Measurements from ENCODE around the gene CLSTN2. TPM values are rescaled to one million over a fixed set of nuclear protein-coding genes. Genes with fewer than 3 reads are reported as not detected.

The CLSTN2 gene
- polyA plus RNA-seq, 4 donors, result under 0.01 to 1.2 (median 0.84) TPM; not detected in 1

- H3K9me3 ChIP-seq (ENCODE audit: control insufficient read depth in 2 of 2, insufficient read depth in 1 of 2, low read depth in 1 of 2, low read length in 1 of 2), result no peaks in the 10 kb centered on the region
- no peaks in the 10 kb centered on the region for H3K36me3 ChIP-seq (ENCODE audit: control insufficient read depth in 3 of 3, insufficient read depth in 2 of 3, low read depth in 1 of 3, low read length in 3 of 3)
- FAIRE-seq (no peak), DNase-seq (no peak)
- H3K4me1 ChIP-seq (ENCODE audit: control insufficient read depth in 3 of 3, insufficient read depth in 2 of 3, low read depth in 1 of 3, low read length in 2 of 3), result no peaks in the 10 kb centered on the region
- H3K4me3 ChIP-seq (ENCODE audit: low read depth in 1 of 3, low read length in 3 of 3), result no peak overlapping the region
- no peak overlapping the region for H3K27ac ChIP-seq (ENCODE audit: low read depth in 1 of 3, low read length in 2 of 3)
- H3K27me3 ChIP-seq (ENCODE audit: control insufficient read depth in 3 of 3, insufficient read depth in 3 of 3, low read length in 3 of 3), result no peaks in the 10 kb centered on the region
- 74 to 84% (median 82%) methylated on average over 5 of the region's 5 CpGs for WGBS, 3 donors
These were observed 208.5 kb downstream of the CLSTN2 start for GRCh38 chr3:140143367-140144069.

GRCh38 chr3:140145528-140145927, 210.5 kb downstream of the CLSTN2 start:
- Histone ChIP-seq H3K27ac (ENCODE audit: low read depth in 1 of 3, low read length in 2 of 3) (no peak overlapping the region), H3K9me3 (ENCODE audit: control insufficient read depth in 2 of 2, insufficient read depth in 1 of 2, low read depth in 1 of 2, low read length in 1 of 2) (no peaks in the 10 kb centered on the region), H3K36me3 (ENCODE audit: control insufficient read depth in 3 of 3, insufficient read depth in 2 of 3, low read depth in 1 of 3, low read length in 3 of 3) (no peaks in the 10 kb centered on the region), H3K27me3 (ENCODE audit: control insufficient read depth in 3 of 3, insufficient read depth in 3 of 3, low read length in 3 of 3) (peaks cover 0 to 3% (median 0%) of the 10 kb centered on the region in 3 donors), H3K4me1 (ENCODE audit: control insufficient read depth in 3 of 3, insufficient read depth in 2 of 3, low read depth in 1 of 3, low read length in 2 of 3) (no peaks in the 10 kb centered on the region), H3K4me3 (ENCODE audit: low read depth in 1 of 3, low read length in 3 of 3) (no peak overlapping the region)
- FAIRE-seq (no peak), DNase-seq (no peak)
- 67 to 81% (median 71%) methylated on average over 2 of the region's 2 CpGs for WGBS, 3 donors

- Histone ChIP-seq H3K27me3 (ENCODE audit: control insufficient read depth in 3 of 3, insufficient read depth in 3 of 3, low read length in 3 of 3) (peaks cover 0 to 3% (median 0%) of the 10 kb centered on the region in 3 donors), H3K4me3 (ENCODE audit: low read depth in 1 of 3, low read length in 3 of 3) (no peak overlapping the region), H3K36me3 (ENCODE audit: control insufficient read depth in 3 of 3, insufficient read depth in 2 of 3, low read depth in 1 of 3, low read length in 3 of 3) (no peaks in the 10 kb centered on the region), H3K9me3 (ENCODE audit: control insufficient read depth in 2 of 2, insufficient read depth in 1 of 2, low read depth in 1 of 2, low read length in 1 of 2) (no peaks in the 10 kb centered on the region), H3K27ac (ENCODE audit: low read depth in 1 of 3, low read length in 2 of 3) (no peak overlapping the region), H3K4me1 (ENCODE audit: control insufficient read depth in 3 of 3, insufficient read depth in 2 of 3, low read depth in 1 of 3, low read length in 2 of 3) (no peaks in the 10 kb centered on the region)
- DNase-seq, result no peak
- FAIRE-seq, result no peak
These were observed 211.7 kb downstream of the CLSTN2 start for GRCh38 chr3:140146668-140147067.

GRCh38 chr3:140147965-140148490, 213.0 kb downstream of the CLSTN2 start:
- Histone ChIP-seq H3K4me3 (ENCODE audit: low read depth in 1 of 3, low read length in 3 of 3) (no peak overlapping the region), H3K27ac (ENCODE audit: low read depth in 1 of 3, low read length in 2 of 3) (no peak overlapping the region), H3K27me3 (ENCODE audit: control insufficient read depth in 3 of 3, insufficient read depth in 3 of 3, low read length in 3 of 3) (peaks cover 0 to 3% (median 0%) of the 10 kb centered on the region in 3 donors), H3K36me3 (ENCODE audit: control insufficient read depth in 3 of 3, insufficient read depth in 2 of 3, low read depth in 1 of 3, low read length in 3 of 3) (no peaks in the 10 kb centered on the region), H3K4me1 (ENCODE audit: control insufficient read depth in 3 of 3, insufficient read depth in 2 of 3, low read depth in 1 of 3, low read length in 2 of 3) (no peaks in the 10 kb centered on the region), H3K9me3 (ENCODE audit: control insufficient read depth in 2 of 2, insufficient read depth in 1 of 2, low read depth in 1 of 2, low read length in 1 of 2) (no peaks in the 10 kb centered on the region)
- DNase-seq (no peak), FAIRE-seq (no peak)
- WGBS, 3 donors, result 89 to 91% (median 89%) methylated on average over 4 of the region's 4 CpGs

- Histone ChIP-seq H3K4me3 (ENCODE audit: low read depth in 1 of 3, low read length in 3 of 3) (no peak overlapping the region), H3K27me3 (ENCODE audit: control insufficient read depth in 3 of 3, insufficient read depth in 3 of 3, low read length in 3 of 3) (peaks cover 0 to 5% (median 0%) of the 10 kb centered on the region in 3 donors), H3K36me3 (ENCODE audit: control insufficient read depth in 3 of 3, insufficient read depth in 2 of 3, low read depth in 1 of 3, low read length in 3 of 3) (no peaks in the 10 kb centered on the region), H3K4me1 (ENCODE audit: control insufficient read depth in 3 of 3, insufficient read depth in 2 of 3, low read depth in 1 of 3, low read length in 2 of 3) (no peaks in the 10 kb centered on the region), H3K27ac (ENCODE audit: low read depth in 1 of 3, low read length in 2 of 3) (no peak overlapping the region), H3K9me3 (ENCODE audit: control insufficient read depth in 2 of 2, insufficient read depth in 1 of 2, low read depth in 1 of 2, low read length in 1 of 2) (no peaks in the 10 kb centered on the region)
- 72 to 81% (median 76%) methylated on average over 3 of the region's 3 CpGs for WGBS, 3 donors
- DNase-seq (no peak), FAIRE-seq (no peak)
These were observed 213.9 kb downstream of the CLSTN2 start for GRCh38 chr3:140148824-140149390.

GRCh38 chr3:140151321-140151720, 216.3 kb downstream of the CLSTN2 start:
- Histone ChIP-seq H3K9me3 (ENCODE audit: control insufficient read depth in 2 of 2, insufficient read depth in 1 of 2, low read depth in 1 of 2, low read length in 1 of 2) (no peaks in the 10 kb centered on the region), H3K4me3 (ENCODE audit: low read depth in 1 of 3, low read length in 3 of 3) (no peak overlapping the region), H3K36me3 (ENCODE audit: control insufficient read depth in 3 of 3, insufficient read depth in 2 of 3, low read depth in 1 of 3, low read length in 3 of 3) (no peaks in the 10 kb centered on the region), H3K4me1 (ENCODE audit: control insufficient read depth in 3 of 3, insufficient read depth in 2 of 3, low read depth in 1 of 3, low read length in 2 of 3) (no peaks in the 10 kb centered on the region), H3K27me3 (ENCODE audit: control insufficient read depth in 3 of 3, insufficient read depth in 3 of 3, low read length in 3 of 3) (peaks cover 0 to 5% (median 0%) of the 10 kb centered on the region in 3 donors), H3K27ac (ENCODE audit: low read depth in 1 of 3, low read length in 2 of 3) (no peak overlapping the region)
- 64 to 74% (median 72%) methylated on average over 5 of the region's 5 CpGs for WGBS, 3 donors
- no peak for FAIRE-seq
- DNase-seq, result no peak

GRCh38 chr3:140152851-140153639, 218.1 kb downstream of the CLSTN2 start:
- WGBS, 3 donors, result 72 to 83% (median 76%) methylated on average over 7 of the region's 7 CpGs
- FAIRE-seq, result no peak
- H3K27ac ChIP-seq (ENCODE audit: low read depth in 1 of 3, low read length in 2 of 3), result no peak overlapping the region

GRCh38 chr3:140153736-140154135, 218.8 kb downstream of the CLSTN2 start:
- DNase-seq, result no peak
- FAIRE-seq, result no peak
- H3K4me1 ChIP-seq (ENCODE audit: control insufficient read depth in 3 of 3, insufficient read depth in 2 of 3, low read depth in 1 of 3, low read length in 2 of 3), result no peaks in the 10 kb centered on the region
- H3K27ac ChIP-seq (ENCODE audit: low read depth in 1 of 3, low read length in 2 of 3), result no peak overlapping the region
- no peaks in the 10 kb centered on the region for H3K9me3 ChIP-seq (ENCODE audit: control insufficient read depth in 2 of 2, insufficient read depth in 1 of 2, low read depth in 1 of 2, low read length in 1 of 2)
- H3K4me3 ChIP-seq (ENCODE audit: low read depth in 1 of 3, low read length in 3 of 3), result no peak overlapping the region
- 68 to 79% (median 78%) methylated on average over 1 of the region's 1 CpG for WGBS, 3 donors
- H3K27me3 ChIP-seq (ENCODE audit: control insufficient read depth in 3 of 3, insufficient read depth in 3 of 3, low read length in 3 of 3), result peaks cover 0 to 3% (median 0%) of the 10 kb centered on the region in 3 donors
- H3K36me3 ChIP-seq (ENCODE audit: control insufficient read depth in 3 of 3, insufficient read depth in 2 of 3, low read depth in 1 of 3, low read length in 3 of 3), result no peaks in the 10 kb centered on the region

More at GRCh38 chr3:140152851-140153639, 218.1 kb downstream of the CLSTN2 start:
- Histone ChIP-seq H3K36me3 (ENCODE audit: control insufficient read depth in 3 of 3, insufficient read depth in 2 of 3, low read depth in 1 of 3, low read length in 3 of 3) (no peaks in the 10 kb centered on the region), H3K9me3 (ENCODE audit: control insufficient read depth in 2 of 2, insufficient read depth in 1 of 2, low read depth in 1 of 2, low read length in 1 of 2) (no peaks in the 10 kb centered on the region), H3K27me3 (ENCODE audit: control insufficient read depth in 3 of 3, insufficient read depth in 3 of 3, low read length in 3 of 3) (peaks cover 0 to 5% (median 0%) of the 10 kb centered on the region in 3 donors), H3K4me1 (ENCODE audit: control insufficient read depth in 3 of 3, insufficient read depth in 2 of 3, low read depth in 1 of 3, low read length in 2 of 3) (no peaks in the 10 kb centered on the region), H3K4me3 (ENCODE audit: low read depth in 1 of 3, low read length in 3 of 3) (no peak overlapping the region)
- DNase-seq, result no peak
